H9 (cell line): ENCODE measurements around the gene VSIG2. TPM values are rescaled to one million over a fixed set of nuclear protein-coding genes. Genes with fewer than 3 reads are reported as not detected.

Experiments
- DNase-seq: peaks from one replicate; pipeline ENCODE4 v3.0.0-alpha.2; 2017
- H2AFZ ChIP-seq: one replicate; pipeline ENCODE4 v1.6.1; 2013; ENCODE audit warnings: mild to moderate bottlenecking, low read length, control low read depth, moderate library complexity
- H2AK5ac ChIP-seq: 2 replicates; pipeline ENCODE4 v1.6.1; 2013; ENCODE audit warnings: low read length, control low read depth, mixed read lengths; ENCODE audit not compliant: insufficient read length
- H2BK120ac ChIP-seq: one replicate; pipeline ENCODE4 v1.6.1; 2013; ENCODE audit warnings: low read depth, mild to moderate bottlenecking, low read length, control low read depth, inconsistent platforms; ENCODE audit not compliant: poor library complexity, severe bottlenecking
- H2BK12ac ChIP-seq: 2 replicates; pipeline ENCODE4 v1.6.1; 2013; ENCODE audit warnings: low read length, control low read depth, mixed read lengths, low read depth; ENCODE audit not compliant: insufficient read length
- H2BK15ac ChIP-seq: 2 replicates; pipeline ENCODE4 v1.6.1; 2013; ENCODE audit warnings: low read depth, low read length, control low read depth
- H2BK20ac ChIP-seq: one replicate; pipeline ENCODE4 v1.6.1; 2013; ENCODE audit warnings: low read depth, mild to moderate bottlenecking, low read length, control low read depth, inconsistent platforms; ENCODE audit not compliant: poor library complexity, severe bottlenecking
- H2BK5ac ChIP-seq: 2 replicates; pipeline ENCODE4 v1.6.1; 2013; ENCODE audit warnings: low read length, control low read depth, mixed read lengths; ENCODE audit not compliant: insufficient read length
- H3K14ac ChIP-seq: 2 replicates; pipeline ENCODE4 v1.6.1; 2013; ENCODE audit warnings: low read length, control low read depth; ENCODE audit not compliant: insufficient read depth
- H3K18ac ChIP-seq: 2 replicates; pipeline ENCODE4 v1.6.1; 2013; ENCODE audit warnings: low read depth, mild to moderate bottlenecking, mixed read lengths, low read length, control low read depth; ENCODE audit not compliant: insufficient read length
- H3K23ac ChIP-seq: 2 replicates; pipeline ENCODE4 v1.6.1; 2013; ENCODE audit warnings: low read length, control low read depth, mixed read lengths, low read depth; ENCODE audit not compliant: insufficient read length
- H3K23me2 ChIP-seq: 2 replicates; pipeline ENCODE4 v1.6.1; 2013; ENCODE audit warnings: low read depth, mild to moderate bottlenecking, mixed read lengths, low read length, control low read depth; ENCODE audit not compliant: insufficient read length, poor library complexity, severe bottlenecking
- H3K27ac ChIP-seq: 2 replicates; pipeline ENCODE4 v1.5.1; 2013; ENCODE audit warnings: low read length, control low read depth, mixed read lengths, low read depth; ENCODE audit not compliant: insufficient read length
- H3K27me3 ChIP-seq: 2 replicates; pipeline ENCODE4 v1.6.1; 2013; ENCODE audit warnings: low read length, control low read depth, inconsistent platforms; ENCODE audit not compliant: insufficient read depth
- H3K4ac ChIP-seq: 2 replicates; pipeline ENCODE4 v1.6.1; 2013; ENCODE audit warnings: low read depth, mild to moderate bottlenecking, control low read depth, inconsistent platforms, low read length, moderate library complexity
- H3K4me1 ChIP-seq: 2 replicates; pipeline ENCODE4 v1.6.1; 2013; ENCODE audit warnings: low read length, control low read depth, inconsistent platforms; ENCODE audit not compliant: insufficient read depth
- H3K4me2 ChIP-seq: 2 replicates; pipeline ENCODE4 v1.6.1; 2013; ENCODE audit warnings: low read length, control low read depth, mixed read lengths; ENCODE audit not compliant: insufficient read length, insufficient read depth
- H3K56ac ChIP-seq: 2 replicates; pipeline ENCODE4 v1.6.1; 2013; ENCODE audit warnings: low read depth, mild to moderate bottlenecking, mixed read lengths, low read length, control low read depth; ENCODE audit not compliant: insufficient read length
- H3K79me1 ChIP-seq: 2 replicates; pipeline ENCODE4 v1.6.1; 2013; ENCODE audit warnings: low read depth, mild to moderate bottlenecking, moderate library complexity, low read length, control low read depth, inconsistent platforms; ENCODE audit not compliant: insufficient read depth, poor library complexity, severe bottlenecking
- H3K79me2 ChIP-seq: 2 replicates; pipeline ENCODE4 v1.6.1; 2013; ENCODE audit warnings: low read length, control low read depth, inconsistent platforms; ENCODE audit not compliant: insufficient read depth
- H3K9ac ChIP-seq: 2 replicates; pipeline ENCODE4 v1.6.1; 2013; ENCODE audit warnings: low read length, control low read depth, mixed read lengths; ENCODE audit not compliant: insufficient read length; ENCODE audit errors: extremely low read depth
- H3K9me3 ChIP-seq: one replicate; pipeline ENCODE4 v1.6.1; 2013; ENCODE audit warnings: low read depth, low read length, inconsistent platforms; ENCODE audit not compliant: control insufficient read depth
- H3T11ph ChIP-seq: one replicate; pipeline ENCODE4 v1.6.1; 2013; ENCODE audit warnings: mild to moderate bottlenecking, low read length, control low read depth, inconsistent platforms
- H4K20me1 ChIP-seq: one replicate; pipeline ENCODE4 v1.6.1; 2013; ENCODE audit not compliant: control insufficient read depth, insufficient read length, insufficient read depth
- H4K5ac ChIP-seq: 2 replicates; pipeline ENCODE4 v1.6.1; 2013; ENCODE audit warnings: low read depth, mild to moderate bottlenecking, mixed read lengths, low read length, control low read depth; ENCODE audit not compliant: insufficient read length
- H4K8ac ChIP-seq: replicated peaks from 2 replicates; pipeline ENCODE4 v1.6.1; 2013; ENCODE audit warnings: low read length, control low read depth, mixed read lengths, low read depth; ENCODE audit not compliant: insufficient read length
- H4K91ac ChIP-seq: 2 replicates; pipeline ENCODE4 v1.6.1; 2013; ENCODE audit warnings: low read depth, mild to moderate bottlenecking, moderate library complexity, mixed read lengths, low read length, control low read depth; ENCODE audit not compliant: insufficient read length
- H3K27ac Mint-ChIP-seq, 3 experiments: 2 replicates in 2 of 3; 3 replicates in 1 of 3; pipeline ENCODE4 v1.8.0; 2020 to 2021; ENCODE audit warnings: mixed read lengths in 3 of 3, mild to moderate bottlenecking in 1 of 3, moderate library complexity in 1 of 3
- H3K27me3 Mint-ChIP-seq: 2 replicates; pipeline ENCODE4 v1.8.0; 2021; ENCODE audit warnings: low read depth, mild to moderate bottlenecking, moderate library complexity, mixed read lengths
- H3K36me3 Mint-ChIP-seq, 3 experiments: 2 replicates in 2 of 3; 3 replicates in 1 of 3; pipeline ENCODE4 v1.8.0; 2020 to 2021; ENCODE audit warnings: low read depth in 3 of 3, mixed read lengths in 3 of 3; ENCODE audit not compliant: insufficient read depth in 1 of 3
- H3K4me1 Mint-ChIP-seq, 2 experiments: 2 replicates each; pipeline ENCODE4 v1.8.0; 2020; ENCODE audit warnings: mixed read lengths in 2 of 2
- H3K4me3 Mint-ChIP-seq, 2 experiments: 2 replicates in 1 of 2; 3 replicates in 1 of 2; pipeline ENCODE4 v1.8.0; 2020 to 2021; ENCODE audit warnings: mild to moderate bottlenecking in 2 of 2, mixed read lengths in 2 of 2, moderate library complexity in 1 of 2
- H3K9me3 Mint-ChIP-seq, 2 experiments: 2 replicates in 1 of 2; 3 replicates in 1 of 2; pipeline ENCODE4 v1.8.0; 2020; ENCODE audit warnings: mild to moderate bottlenecking in 2 of 2, mixed read lengths in 2 of 2, moderate library complexity in 1 of 2
- WGBS: extraction: QIAGEN DNeasy Blood & Tissue Kit; methylation state at CpG from one replicate; pipeline ENCODE4 v1.1.7; 2013; ENCODE audit warnings: missing lambda C conversion rate, low lambda C conversion rate, mixed read lengths; ENCODE audit not compliant: insufficient read length; ENCODE audit errors: extremely low coverage; 5-methylcytosine and 5-hydroxymethylcytosine counted together
- total RNA-seq: library from RNA; stranded (reverse); gene quantifications from 2 replicates; pipeline ENCODE4 v1.2.1, GENCODE V29; 2021
- TF ChIP-seq, protein P1 (sequence below): fragments of 200-600 bp; sonication (generic); conservative IDR thresholded peaks from 3 replicates; pipeline ENCODE4 v1.8.0; 2021; ENCODE audit warnings: antibody characterized with exemption, mild to moderate bottlenecking

The VSIG2 gene
- total RNA-seq, 1 experiment from 2014 or later: not detected

DNA sequence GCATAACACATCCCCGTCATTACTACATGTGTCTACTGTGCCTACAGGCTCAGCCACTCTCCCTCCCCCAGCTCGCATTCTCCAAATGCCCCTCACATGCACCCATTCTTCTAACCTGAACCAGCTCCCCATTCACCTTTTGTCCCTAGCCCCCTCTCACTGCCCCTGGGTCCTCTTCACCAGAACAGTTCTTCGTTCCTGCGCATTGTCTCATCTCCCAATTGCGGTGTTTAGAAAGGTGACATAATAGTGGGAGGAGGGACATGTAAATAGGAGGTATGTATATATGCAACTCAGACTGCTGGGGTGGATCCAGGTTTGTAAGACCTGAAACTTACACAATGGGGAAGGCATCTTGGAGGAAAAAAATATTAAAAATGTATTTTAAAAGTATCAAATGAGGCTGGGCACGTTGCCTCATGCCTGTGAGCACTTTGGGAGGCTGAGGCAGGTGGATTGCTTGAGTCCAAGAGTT is 4.7 kb upstream of the VSIG2 start:
- no peak overlapping the region for H3K14ac ChIP-seq
- no peak overlapping the region for H2AFZ ChIP-seq
- DNase-seq: no peak
- no peak overlapping the region for H4K91ac ChIP-seq
- no peak overlapping the region for H2BK15ac ChIP-seq
- peaks cover 32 to 64% of the 10 kb centered on the region in 2 experiments for H3K4me1 Mint-ChIP-seq
- H4K5ac ChIP-seq: no peak overlapping the region
- no peak overlapping the region for H3K4me2 ChIP-seq
- H3K27me3 ChIP-seq: peaks cover 90% of the 10 kb centered on the region
- no peaks in the 10 kb centered on the region for H3K79me2 ChIP-seq
- TF ChIP-seq, protein P1, sequence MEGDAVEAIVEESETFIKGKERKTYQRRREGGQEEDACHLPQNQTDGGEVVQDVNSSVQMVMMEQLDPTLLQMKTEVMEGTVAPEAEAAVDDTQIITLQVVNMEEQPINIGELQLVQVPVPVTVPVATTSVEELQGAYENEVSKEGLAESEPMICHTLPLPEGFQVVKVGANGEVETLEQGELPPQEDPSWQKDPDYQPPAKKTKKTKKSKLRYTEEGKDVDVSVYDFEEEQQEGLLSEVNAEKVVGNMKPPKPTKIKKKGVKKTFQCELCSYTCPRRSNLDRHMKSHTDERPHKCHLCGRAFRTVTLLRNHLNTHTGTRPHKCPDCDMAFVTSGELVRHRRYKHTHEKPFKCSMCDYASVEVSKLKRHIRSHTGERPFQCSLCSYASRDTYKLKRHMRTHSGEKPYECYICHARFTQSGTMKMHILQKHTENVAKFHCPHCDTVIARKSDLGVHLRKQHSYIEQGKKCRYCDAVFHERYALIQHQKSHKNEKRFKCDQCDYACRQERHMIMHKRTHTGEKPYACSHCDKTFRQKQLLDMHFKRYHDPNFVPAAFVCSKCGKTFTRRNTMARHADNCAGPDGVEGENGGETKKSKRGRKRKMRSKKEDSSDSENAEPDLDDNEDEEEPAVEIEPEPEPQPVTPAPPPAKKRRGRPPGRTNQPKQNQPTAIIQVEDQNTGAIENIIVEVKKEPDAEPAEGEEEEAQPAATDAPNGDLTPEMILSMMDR: no peak
- H2BK5ac ChIP-seq: no peak overlapping the region
- H3K9ac ChIP-seq: no peak overlapping the region
- H2BK12ac ChIP-seq: no peak overlapping the region
- H3K9me3 ChIP-seq: no peaks in the 10 kb centered on the region
- H3K27ac Mint-ChIP-seq: peak overlapping the region in 1 of 3 experiments; percentile 5; a peak in 1 of 7 replicates
- peaks cover 16% of the 10 kb centered on the region for H3K23me2 ChIP-seq
- H2BK120ac ChIP-seq: no peak overlapping the region
- H3K18ac ChIP-seq: no peak overlapping the region
- WGBS: no CpG with 5 or more reads among the region's 6 CpGs
- no peaks in the 10 kb centered on the region for H3K36me3 Mint-ChIP-seq
- no peak overlapping the region for H2AK5ac ChIP-seq
- no peaks in the 10 kb centered on the region for H4K20me1 ChIP-seq
- H3K27me3 Mint-ChIP-seq: peaks cover 69% of the 10 kb centered on the region
- peaks cover 3% of the 10 kb centered on the region; the same call in 1 of the 2 replicates for H3K4me1 ChIP-seq
- no peak overlapping the region for H3K56ac ChIP-seq
- no peak overlapping the region for H3K4ac ChIP-seq
- H3K4me3 Mint-ChIP-seq: no peak overlapping the region
- H3K27ac ChIP-seq: no peak overlapping the region
- H3K23ac ChIP-seq: no peak overlapping the region
- no peak overlapping the region for H4K8ac ChIP-seq
- H3K9me3 Mint-ChIP-seq: peaks cover 0 to 9% of the 10 kb centered on the region in 2 experiments; a peak in 3 of 5 replicates
- H3K79me1 ChIP-seq: no peaks in the 10 kb centered on the region
- no peak overlapping the region for H3T11ph ChIP-seq
- no peak overlapping the region for H2BK20ac ChIP-seq
